ENCODE data around the gene SAP130.

GRCh38 chr2:128057334-128057733 is 29.5 kb upstream of the SAP130 start:
- TF ChIP-seq POLR2A (IDR thresholded peaks at IDR 0.05): no peak
- TF ChIP-seq, protein P1, sequence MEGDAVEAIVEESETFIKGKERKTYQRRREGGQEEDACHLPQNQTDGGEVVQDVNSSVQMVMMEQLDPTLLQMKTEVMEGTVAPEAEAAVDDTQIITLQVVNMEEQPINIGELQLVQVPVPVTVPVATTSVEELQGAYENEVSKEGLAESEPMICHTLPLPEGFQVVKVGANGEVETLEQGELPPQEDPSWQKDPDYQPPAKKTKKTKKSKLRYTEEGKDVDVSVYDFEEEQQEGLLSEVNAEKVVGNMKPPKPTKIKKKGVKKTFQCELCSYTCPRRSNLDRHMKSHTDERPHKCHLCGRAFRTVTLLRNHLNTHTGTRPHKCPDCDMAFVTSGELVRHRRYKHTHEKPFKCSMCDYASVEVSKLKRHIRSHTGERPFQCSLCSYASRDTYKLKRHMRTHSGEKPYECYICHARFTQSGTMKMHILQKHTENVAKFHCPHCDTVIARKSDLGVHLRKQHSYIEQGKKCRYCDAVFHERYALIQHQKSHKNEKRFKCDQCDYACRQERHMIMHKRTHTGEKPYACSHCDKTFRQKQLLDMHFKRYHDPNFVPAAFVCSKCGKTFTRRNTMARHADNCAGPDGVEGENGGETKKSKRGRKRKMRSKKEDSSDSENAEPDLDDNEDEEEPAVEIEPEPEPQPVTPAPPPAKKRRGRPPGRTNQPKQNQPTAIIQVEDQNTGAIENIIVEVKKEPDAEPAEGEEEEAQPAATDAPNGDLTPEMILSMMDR (IDR thresholded peaks at IDR 0.05): no peak

All from adrenal gland (tissue), 5 donors.